B cell (primary cell): ENCODE data around the gene FOXN3. TPM values are rescaled to one million over a fixed set of nuclear protein-coding genes. Genes with fewer than 3 reads are reported as not detected.

ENCODE experiments used
- ATAC-seq: fragments of 200-7000 bp; cut with Tn5 transposase; one replicate; pipeline ENCODE4 v1.10.0; 2021; ENCODE audit warnings: low read depth, mild to moderate bottlenecking, moderate number of reproducible peaks, moderate library complexity
- CTCF ChIA-PET: fragments of 350-600 bp; sonication (Branson Sonifier 250); formaldehyde crosslinking; loops from one replicate; lab custom pipeline; 2021; ENCODE audit warnings: antibody characterized with exemption, inconsistent platforms; lab: Charles Lee
- POLR2A ChIA-PET: fragments of 350-600 bp; sonication (Branson Sonifier 250); formaldehyde crosslinking; loops from one replicate; lab custom pipeline; 2021; ENCODE audit warnings: antibody characterized with exemption; lab: Charles Lee
- DNase-seq: peaks from one replicate; pipeline ENCODE4 v3.0.0; 2013
- H2AFZ ChIP-seq: 2 replicates; pipeline ENCODE4 v1.6.1; 2012; ENCODE audit warnings: mild to moderate bottlenecking, low read depth, low read length; ENCODE audit not compliant: insufficient read depth, poor library complexity, severe bottlenecking
- H3K27ac ChIP-seq, 2 donors: 1 replicate in 1 of 2; 2 replicates in 1 of 2; pipeline ENCODE4 v1.5.1; 2012 to 2013; ENCODE audit warnings: low read length in 2 of 2, mild to moderate bottlenecking in 2 of 2, moderate library complexity in 1 of 2
- H3K27me3 ChIP-seq, 4 experiments: fragments of 200-600 bp in 1 of 4; sonication (generic) in 1 of 4; replicated peaks in 1 of 4; 1 replicate in 2 of 4; 2 replicates in 2 of 4; pipeline versions ENCODE4 v1.6.1 to v1.7.0; 2013 to 2016; ENCODE audit warnings: low read length in 3 of 4, mild to moderate bottlenecking in 2 of 4, mixed read lengths in 1 of 4, moderate library complexity in 1 of 4; ENCODE audit not compliant: insufficient read depth in 4 of 4, control insufficient read depth in 3 of 4; ENCODE audit errors: control extremely low read depth in 1 of 4
- H3K36me3 ChIP-seq, 2 experiments: replicated peaks in 1 of 2; 1 replicate in 1 of 2; 2 replicates in 1 of 2; pipeline versions ENCODE4 v1.6.1 to v1.7.1; 2013; ENCODE audit warnings: low read length in 1 of 2; ENCODE audit not compliant: insufficient read depth in 2 of 2, control insufficient read depth in 1 of 2; ENCODE audit errors: control extremely low read depth in 1 of 2, extremely low read depth in 1 of 2
- H3K4me1 ChIP-seq, 2 donors: fragments of 200-600 bp in 1 of 2; sonication (generic) in 1 of 2; 1 replicate in 1 of 2; 2 replicates in 1 of 2; pipeline versions ENCODE4 v1.5.1 to v1.6.1; 2013 to 2017; ENCODE audit warnings: low read length in 2 of 2; ENCODE audit not compliant: control insufficient read depth in 2 of 2, insufficient read depth in 2 of 2
- H3K4me2 ChIP-seq: replicated peaks from 2 replicates; pipeline ENCODE3; 2012; ENCODE audit warnings: mild to moderate bottlenecking, low read depth, low read length; ENCODE audit not compliant: poor library complexity, severe bottlenecking
- H3K4me3 ChIP-seq, 5 experiments: fragments of 200-600 bp in 1 of 5; sonication (generic) in 1 of 5; 1 replicate in 3 of 5; 2 replicates in 2 of 5; pipeline versions ENCODE4 v1.5.1 to v1.7.0; 2011 to 2016; ENCODE audit warnings: low read length in 4 of 5, mild to moderate bottlenecking in 4 of 5, low read depth in 2 of 5, control low read depth in 1 of 5, moderate library complexity in 1 of 5; ENCODE audit not compliant: insufficient read depth in 1 of 5; ENCODE audit errors: control extremely low read depth in 1 of 5, extremely low read depth in 1 of 5
- H3K79me2 ChIP-seq: fragments of 200-600 bp; sonication (generic); one replicate; pipeline ENCODE4 v1.6.0; 2016; ENCODE audit warnings: low read length; ENCODE audit not compliant: control insufficient read depth, insufficient read depth
- H3K9ac ChIP-seq: fragments of 200-600 bp; sonication (generic); 2 replicates; pipeline ENCODE4 v1.6.1; 2017; ENCODE audit warnings: mild to moderate bottlenecking, low read length, moderate library complexity
- H3K9me3 ChIP-seq, 3 donors: one replicate each; pipeline versions ENCODE4 v1.6.1 to v1.7.1; 2013; ENCODE audit warnings: low read length in 2 of 3; ENCODE audit not compliant: control insufficient read depth in 2 of 3, insufficient read depth in 1 of 3; ENCODE audit errors: control extremely low read depth in 1 of 3
- H4K20me1 ChIP-seq: 2 replicates; pipeline ENCODE4 v1.6.0; 2012; ENCODE audit warnings: mild to moderate bottlenecking, low read length; ENCODE audit not compliant: insufficient read depth, control insufficient read depth, poor library complexity, severe bottlenecking
- H3K27ac Mint-ChIP-seq: one replicate; pipeline ENCODE4 v1.8.0; 2021; ENCODE audit warnings: mixed read lengths
- H3K27me3 Mint-ChIP-seq: one replicate; pipeline ENCODE4 v1.8.0; 2021; ENCODE audit warnings: mixed read lengths
- H3K4me1 Mint-ChIP-seq: one replicate; pipeline ENCODE4 v1.8.0; 2021; ENCODE audit warnings: mixed read lengths
- H3K4me3 Mint-ChIP-seq: one replicate; pipeline ENCODE4 v1.8.0; 2021; ENCODE audit warnings: mixed read lengths
- H3K9me3 Mint-ChIP-seq: one replicate; pipeline ENCODE4 v1.8.0; 2022; ENCODE audit warnings: mixed read lengths; ENCODE audit not compliant: insufficient read depth
- CTCF ChIP-seq: fragments of 200-600 bp; IDR thresholded peaks from one replicate; pipeline ENCODE4 v1.8.0; 2022; ENCODE audit warnings: antibody characterized with exemption, mild to moderate bottlenecking
- EZH2 ChIP-seq: IDR thresholded peaks from 2 replicates; pipeline ENCODE4 v1.6.1; 2012; ENCODE audit warnings: borderline replicate concordance, low read depth, mild to moderate bottlenecking, moderate library complexity, low read length; ENCODE audit not compliant: insufficient read depth, poor library complexity, severe bottlenecking
- WGBS: methylation state at CpG from one replicate; pipeline ENCODE4 v1.1.5; 2013; ENCODE audit warnings: missing lambda C conversion rate; ENCODE audit not compliant: insufficient coverage; 5-methylcytosine and 5-hydroxymethylcytosine counted together
- intact Hi-C: fragments of 100-400 bp; cut with micrococcal nuclease; formaldehyde crosslinking; loops from one replicate; pipeline ENCODE4 v1.10.0; 2022
- polyA plus RNA-seq: library from polyadenylated mRNA; depleted of rRNA; stranded (reverse); fragments of >200 nt; gene quantifications from 2 replicates; pipeline ENCODE4 v1.2.3, GENCODE V29; 2012
- total RNA-seq, 2 donors: library from RNA; stranded (reverse); fragments of 120-200 nt in 1 of 2; gene quantifications; 1 replicate in 1 of 2; 2 replicates in 1 of 2; pipeline versions ENCODE4 v1.2.3 to v1.2.4, GENCODE V29; 2013 to 2022

The FOXN3 gene
- total and polyA plus RNA-seq, 2 donors (not counting 1 experiment from before 2014, with no cell fraction given), result 80.6 to 98.2 TPM

- Histone ChIP-seq H3K9me3 (no peaks in the 10 kb centered on the region), H3K79me2 (peaks cover 79% of the 10 kb centered on the region), H3K9ac (no peak overlapping the region), H3K4me1 (peaks cover 3 to 9% of the 10 kb centered on the region in 2 donors), H3K4me2 (no peak overlapping the region), H2AFZ (no peak overlapping the region), H3K36me3 (peaks cover 3 to 11% of the 10 kb centered on the region in 2 experiments), H3K27me3 (no peaks in the 10 kb centered on the region), H4K20me1 (peaks cover 29% of the 10 kb centered on the region), H3K4me3 (no peak overlapping the region), H3K27ac (no peak overlapping the region)
- H3K9me3 Mint-ChIP-seq, result no peaks in the 10 kb centered on the region
- no peak for ATAC-seq
- peaks cover 40% of the 10 kb centered on the region for H3K4me1 Mint-ChIP-seq
- H3K27me3 Mint-ChIP-seq, result no peaks in the 10 kb centered on the region
- no peak for TF ChIP-seq EZH2
- no peak for TF ChIP-seq CTCF
- ChIA-PET CTCF (no interaction called here), POLR2A (no interaction called here)
- no peak overlapping the region for H3K4me3 Mint-ChIP-seq
- no peak overlapping the region for H3K27ac Mint-ChIP-seq
- WGBS, result no CpG with 5 or more reads among the region's 4 CpGs
- no peak for DNase-seq
- intact Hi-C loops, result no loop called here
Observed at GRCh38 chr14:89225607-89226006, 191.4 kb downstream of the FOXN3 start.

- ChIA-PET POLR2A (no interaction called here), CTCF (no interaction called here)
- Histone ChIP-seq H4K20me1 (peaks cover 20% of the 10 kb centered on the region), H3K9me3 (no peaks in the 10 kb centered on the region), H3K79me2 (peaks cover 70% of the 10 kb centered on the region), H3K4me2 (peak overlapping the region; percentile 29), H3K27ac (peak overlapping the region in 1 of 2 donors; percentile 8), H3K4me1 (peaks cover 3 to 9% of the 10 kb centered on the region in 2 donors), H3K4me3 (no peak overlapping the region), H2AFZ (no peak overlapping the region), H3K9ac (no peak overlapping the region), H3K36me3 (peaks cover 0 to 17% of the 10 kb centered on the region in 2 experiments), H3K27me3 (no peaks in the 10 kb centered on the region)
- DNase-seq, result peak; percentile 39
- TF ChIP-seq EZH2 (no peak), CTCF (no peak)
- no peak overlapping the region for H3K4me3 Mint-ChIP-seq
- H3K27ac Mint-ChIP-seq, result no peak overlapping the region
- no peaks in the 10 kb centered on the region for H3K27me3 Mint-ChIP-seq
- H3K9me3 Mint-ChIP-seq, result no peaks in the 10 kb centered on the region
- H3K4me1 Mint-ChIP-seq, result peaks cover 28% of the 10 kb centered on the region
- ATAC-seq, result peak; percentile 43
- intact Hi-C loops, result no loop called here
- WGBS, result 0% methylated on average over 1 of the region's 5 CpGs
Observed at GRCh38 chr14:89221109-89221810, 195.8 kb downstream of the FOXN3 start.
